OCI-LY1 (cell line): ENCODE data around the gene ATF2.

Experiments used
- H2AFZ ChIP-seq: fragments of 200-600 bp; sonication (generic), shearing (Covaris generic); 2 replicates; pipeline ENCODE4 v1.6.0; 2014; ENCODE audit warnings: antibody characterized with exemption, mild to moderate bottlenecking, low read length
- H3F3A ChIP-seq: fragments of 200-600 bp; sonication (generic), shearing (Covaris generic); 2 replicates; pipeline ENCODE4 v1.6.0; 2014; ENCODE audit warnings: mild to moderate bottlenecking, antibody characterized with exemption, low read length, moderate library complexity; ENCODE audit not compliant: insufficient read depth
- H3K27ac ChIP-seq: fragments of 200-600 bp; sonication (generic); 2 replicates; pipeline ENCODE4 v1.5.1; 2014; ENCODE audit warnings: low read length, mixed run types, mild to moderate bottlenecking, low read depth; ENCODE audit not compliant: poor library complexity, severe bottlenecking
- H3K27me3 ChIP-seq: fragments of 200-600 bp; sonication (generic); 2 replicates; pipeline ENCODE4 v1.6.0; 2014; ENCODE audit warnings: antibody characterized with exemption, mild to moderate bottlenecking, low read length, moderate library complexity; ENCODE audit not compliant: insufficient read depth
- H3K36me3 ChIP-seq: fragments of 200-600 bp; sonication (generic); 2 replicates; pipeline ENCODE4 v1.6.1; 2014; ENCODE audit warnings: mild to moderate bottlenecking, antibody characterized with exemption, low read length, moderate library complexity, mixed read lengths; ENCODE audit not compliant: insufficient read depth
- H3K4me1 ChIP-seq: fragments of 200-600 bp; sonication (generic); 2 replicates; pipeline ENCODE4 v1.5.1; 2014; ENCODE audit warnings: mild to moderate bottlenecking, low read length, moderate library complexity; ENCODE audit not compliant: insufficient read depth, severe bottlenecking
- H3K4me2 ChIP-seq: fragments of 200-600 bp; sonication (generic), shearing (Covaris generic); 2 replicates; pipeline ENCODE4 v1.6.1; 2014; ENCODE audit warnings: low read length
- H3K4me3 ChIP-seq: fragments of 200-600 bp; sonication (generic); 2 replicates; pipeline ENCODE4 v1.5.1; 2014; ENCODE audit warnings: low read length, low read depth, mild to moderate bottlenecking, mixed read lengths; ENCODE audit not compliant: poor library complexity, severe bottlenecking
- H3K79me2 ChIP-seq: fragments of 200-600 bp; shearing (Covaris generic); 2 replicates; pipeline ENCODE4 v1.6.1; 2016; ENCODE audit warnings: mixed run types, low read length, mixed read lengths; ENCODE audit not compliant: insufficient read depth
- H3K9ac ChIP-seq: fragments of 200-600 bp; sonication (generic), shearing (Covaris generic); 2 replicates; pipeline ENCODE4 v1.6.1; 2014; ENCODE audit warnings: mild to moderate bottlenecking, low read length, mixed read lengths
- H3K9me2 ChIP-seq: fragments of 200-600 bp; sonication (generic), shearing (Covaris generic); 2 replicates; pipeline ENCODE4 v1.6.1; 2014; ENCODE audit warnings: low read depth, mild to moderate bottlenecking, low read length, mixed read lengths
- H3K9me3 ChIP-seq: fragments of 200-600 bp; shearing (Covaris generic); 2 replicates; pipeline ENCODE4 v1.6.1; 2014; ENCODE audit warnings: low read length, mixed read lengths
- H4K20me1 ChIP-seq: fragments of 200-600 bp; sonication (generic), shearing (Covaris generic); 2 replicates; pipeline ENCODE4 v1.6.0; 2016; ENCODE audit warnings: mild to moderate bottlenecking, low read length; ENCODE audit not compliant: insufficient read depth
- EZH2 ChIP-seq: fragments of 200-600 bp; sonication (generic), shearing (Covaris generic); IDR thresholded peaks from 2 replicates; pipeline ENCODE4 v1.8.0; 2017; ENCODE audit warnings: borderline replicate concordance, mixed run types, mild to moderate bottlenecking, antibody characterized with exemption, low read length, moderate library complexity, mixed read lengths
- TF ChIP-seq, protein P1 (sequence below): fragments of 200-600 bp; sonication (generic), shearing (Covaris generic); IDR thresholded peaks from 2 replicates; pipeline ENCODE4 v1.5.1; 2017; ENCODE audit warnings: mild to moderate bottlenecking, antibody characterized with exemption, low read length, moderate library complexity, mixed read lengths

Gene ATF2

DNA sequence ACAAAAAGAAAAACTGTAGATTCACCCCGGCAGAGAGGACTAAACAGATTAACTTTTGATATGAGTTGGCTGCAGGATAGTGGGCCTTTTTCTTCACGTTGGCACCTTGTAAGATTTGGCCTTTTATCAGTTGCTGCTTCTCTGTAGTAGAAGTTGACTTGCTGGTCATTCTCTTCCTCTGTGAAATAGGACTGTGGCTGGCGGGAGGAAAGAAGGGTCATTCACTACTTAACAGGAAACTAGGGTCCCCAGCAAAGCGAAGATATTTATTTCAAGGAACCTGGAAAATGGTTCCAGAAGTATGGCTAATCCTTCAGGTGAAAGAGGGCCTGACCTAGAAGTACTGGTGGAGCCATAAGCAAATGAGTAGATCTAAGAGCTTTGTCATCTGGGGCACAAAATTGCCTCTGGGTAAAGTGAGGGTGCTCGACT is 13.9 kb upstream of the ATF2 start:
- peaks cover 20% of the 10 kb centered on the region for H3K4me1 ChIP-seq

DNA sequence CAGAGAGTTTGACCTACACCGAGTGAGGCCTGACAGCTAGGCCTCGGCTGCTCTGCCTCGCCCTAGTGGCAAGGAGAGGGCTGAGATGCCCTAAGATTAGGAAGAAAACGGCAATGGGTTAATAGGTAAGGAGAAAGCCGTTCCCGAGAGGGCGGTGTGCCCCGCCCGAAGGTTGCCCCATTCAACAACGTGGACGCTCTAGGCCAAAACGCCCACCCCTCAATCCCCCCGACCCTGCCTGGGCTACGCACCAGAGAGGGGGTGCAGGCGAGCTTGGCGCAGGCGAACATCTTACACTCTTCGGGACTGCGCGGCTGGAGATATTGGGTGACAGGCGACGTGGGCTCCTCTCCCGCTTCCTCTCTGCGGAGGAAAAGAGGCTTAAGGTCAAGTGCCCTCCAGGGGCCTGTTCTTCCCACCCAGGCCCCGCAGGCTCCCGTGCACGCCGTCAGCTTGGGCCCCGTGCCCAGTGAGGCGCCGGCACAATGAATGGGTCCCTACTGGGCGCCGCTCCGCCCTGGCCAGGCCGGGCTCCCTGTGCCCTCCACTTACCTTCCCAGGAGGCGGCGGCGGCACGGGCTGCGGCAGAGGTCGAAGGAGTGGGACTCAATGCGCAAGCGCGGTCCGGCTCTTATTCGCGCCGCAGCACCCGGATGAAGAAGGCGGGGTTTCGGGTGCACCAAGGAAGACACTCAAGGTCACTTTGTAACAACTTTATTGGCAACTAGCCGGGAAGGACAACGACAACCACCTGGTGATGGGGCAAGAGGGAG is 13.3 kb upstream of the ATF2 start, which contains the start of gene ATP5MC3:
TSS of gene ATP5MC3 (minus strand) at position 607 of the 773 bp plus-strand sequence. CDS start at position 290, 317 bp downstream.
- peak within 1 kb of the TSS; percentile 70 for H3K27ac ChIP-seq
- H3K4me2 ChIP-seq: peak within 1 kb of the TSS; percentile 71
- peak within 1 kb of the TSS; percentile 88 for H2AFZ ChIP-seq
- peaks cover 23% of the 10 kb centered on the region for H3K79me2 ChIP-seq
- H3K9me2 ChIP-seq: no peaks in the 10 kb centered on the region
- H3K4me3 ChIP-seq: peak within 1 kb of the TSS; percentile 100
- peak within 1 kb of the TSS; percentile 100 for H3K9ac ChIP-seq
- peaks cover 49% of the 10 kb centered on the region for H3K36me3 ChIP-seq
- H3K4me1 ChIP-seq: peaks cover 20% of the 10 kb centered on the region
- H4K20me1 ChIP-seq: no peaks in the 10 kb centered on the region
- TF ChIP-seq EZH2: no peak
- TF ChIP-seq, protein P1, sequence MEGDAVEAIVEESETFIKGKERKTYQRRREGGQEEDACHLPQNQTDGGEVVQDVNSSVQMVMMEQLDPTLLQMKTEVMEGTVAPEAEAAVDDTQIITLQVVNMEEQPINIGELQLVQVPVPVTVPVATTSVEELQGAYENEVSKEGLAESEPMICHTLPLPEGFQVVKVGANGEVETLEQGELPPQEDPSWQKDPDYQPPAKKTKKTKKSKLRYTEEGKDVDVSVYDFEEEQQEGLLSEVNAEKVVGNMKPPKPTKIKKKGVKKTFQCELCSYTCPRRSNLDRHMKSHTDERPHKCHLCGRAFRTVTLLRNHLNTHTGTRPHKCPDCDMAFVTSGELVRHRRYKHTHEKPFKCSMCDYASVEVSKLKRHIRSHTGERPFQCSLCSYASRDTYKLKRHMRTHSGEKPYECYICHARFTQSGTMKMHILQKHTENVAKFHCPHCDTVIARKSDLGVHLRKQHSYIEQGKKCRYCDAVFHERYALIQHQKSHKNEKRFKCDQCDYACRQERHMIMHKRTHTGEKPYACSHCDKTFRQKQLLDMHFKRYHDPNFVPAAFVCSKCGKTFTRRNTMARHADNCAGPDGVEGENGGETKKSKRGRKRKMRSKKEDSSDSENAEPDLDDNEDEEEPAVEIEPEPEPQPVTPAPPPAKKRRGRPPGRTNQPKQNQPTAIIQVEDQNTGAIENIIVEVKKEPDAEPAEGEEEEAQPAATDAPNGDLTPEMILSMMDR: peak; percentile 25; the same call in 1 of the 2 replicates
- no peaks in the 10 kb centered on the region for H3K27me3 ChIP-seq
- H3F3A ChIP-seq: no peaks in the 10 kb centered on the region
- no peaks in the 10 kb centered on the region for H3K9me3 ChIP-seq

More for the DNA sequence above, 13.9 kb upstream of the ATF2 start:
- Histone ChIP-seq H3K27ac (peak overlapping the region; percentile 45), H3K79me2 (peaks cover 23% of the 10 kb centered on the region), H3F3A (no peaks in the 10 kb centered on the region), H3K36me3 (peaks cover 43% of the 10 kb centered on the region), H3K9me3 (no peaks in the 10 kb centered on the region), H3K9me2 (no peaks in the 10 kb centered on the region), H3K27me3 (no peaks in the 10 kb centered on the region), H3K4me3 (peak overlapping the region; percentile 100), H2AFZ (peak overlapping the region; percentile 88), H4K20me1 (no peaks in the 10 kb centered on the region), H3K4me2 (peak overlapping the region; percentile 71), H3K9ac (peak overlapping the region; percentile 100)
- no peak for TF ChIP-seq EZH2
- TF ChIP-seq, protein P1: no peak

DNA sequence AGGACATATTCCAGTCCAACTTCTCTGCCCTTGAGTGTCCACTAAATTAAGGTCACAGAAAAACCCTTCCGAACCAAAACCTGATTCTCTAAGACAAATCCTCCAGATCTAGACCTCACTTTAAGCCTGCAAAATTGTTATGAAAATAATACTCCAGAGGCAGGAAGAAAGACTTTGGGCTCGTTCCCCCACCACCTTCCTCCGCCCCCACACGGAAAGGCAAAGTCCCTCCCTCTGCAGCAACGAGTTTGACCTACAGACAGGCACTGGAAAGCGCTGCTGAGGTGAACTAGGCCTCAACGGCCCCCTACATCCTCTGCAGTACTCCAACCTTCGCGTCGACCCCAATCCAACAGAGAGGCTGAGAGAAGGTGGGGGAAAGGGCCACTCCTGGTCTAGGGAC is 12.7 kb upstream of the ATF2 start:
- H3K4me1 ChIP-seq: peaks cover 20% of the 10 kb centered on the region
- peak overlapping the region; percentile 100 for H3K9ac ChIP-seq
- no peaks in the 10 kb centered on the region for H4K20me1 ChIP-seq
- peak overlapping the region; percentile 71 for H3K4me2 ChIP-seq
- H3K27me3 ChIP-seq: no peaks in the 10 kb centered on the region
- no peak overlapping the region for H2AFZ ChIP-seq
- TF ChIP-seq, protein P1: no peak
- no peak for TF ChIP-seq EZH2
- no peaks in the 10 kb centered on the region for H3K9me3 ChIP-seq
- H3K9me2 ChIP-seq: no peaks in the 10 kb centered on the region
- H3K4me3 ChIP-seq: peak overlapping the region; percentile 100
- H3K36me3 ChIP-seq: peaks cover 55% of the 10 kb centered on the region
- no peaks in the 10 kb centered on the region for H3F3A ChIP-seq
- peaks cover 23% of the 10 kb centered on the region for H3K79me2 ChIP-seq
- H3K27ac ChIP-seq: peak overlapping the region; percentile 70
